ENCODE data around the gene PHF11. TPM values are rescaled to one million over a fixed set of nuclear protein-coding genes. Genes with fewer than 3 reads are reported as not detected.

The PHF11 gene
- total and polyA plus RNA-seq, 2 of the 13 experiments (the other 11 are each of a cell fraction or from before 2014, with no cell fraction given) = 15.8 to 22.0 TPM

GRCh38 chr13:49521224-49521623 is 25.5 kb downstream of the PHF11 start (continued):
- TF ChIP-seq HNF1A (IDR thresholded peaks at IDR 0.05; ENCODE audit: low read depth) (no peak), HNF1A (CRISPR knock-in tag; IDR thresholded peaks at IDR 0.05; ENCODE audit: borderline replicate concordance) (no peak), ZNF234 (CRISPR knock-in tag; conservative IDR thresholded peaks at IDR 0.05) (no peak), MLX (CRISPR knock-in tag; IDR thresholded peaks at IDR 0.05) (no peak), ATF7-NPFF (CRISPR knock-in tag; IDR thresholded peaks at IDR 0.05; ENCODE audit: low read depth) (no peak), MAFG (CRISPR knock-in tag; IDR thresholded peaks at IDR 0.05) (no peak), PRDM4 (CRISPR knock-in tag; IDR thresholded peaks at IDR 0.05; ENCODE audit: borderline replicate concordance) (no peak), FOXO4 (CRISPR knock-in tag; conservative IDR thresholded peaks at IDR 0.05) (no peak)

Measured in HepG2 (cell line).